Activated CD8-positive, alpha-beta T cell treated with anti-CD3 and anti-CD28 coated beads, Interleukin-2, amount 10 ng/mL, durations not matched to agents 7 days and 5 days (primary cell): ENCODE results near the gene EXOC4. TPM values are rescaled to one million over a fixed set of nuclear protein-coding genes. Genes with fewer than 3 reads are reported as not detected.
"Not testable (repeated sequence)": the region's sequence is repeated elsewhere in the genome, so short reads cannot be mapped to it uniquely, and the experiment has no call there.

Experiments used
- ATAC-seq: fragments of 150-1000 bp; cut with Tn5 transposase; one replicate; pipeline ENCODE4 v1.10.0; 2021; ENCODE audit warnings: moderate library complexity
- CTCF ChIA-PET: fragments of 350-600 bp; sonication (Branson Sonifier 250); formaldehyde crosslinking; loops from one replicate; lab custom pipeline; 2021; ENCODE audit warnings: antibody characterized with exemption; lab: Charles Lee
- POLR2A ChIA-PET: fragments of 350-600 bp; sonication (Branson Sonifier 250); formaldehyde crosslinking; loops from one replicate; lab custom pipeline; 2021; ENCODE audit warnings: antibody characterized with exemption; lab: Charles Lee
- DNase-seq: peaks from one replicate; pipeline ENCODE4 v3.0.0-alpha.2; 2020
- H3K27ac Mint-ChIP-seq: one replicate; pipeline ENCODE4 v1.8.0; 2021; ENCODE audit warnings: mild to moderate bottlenecking, mixed read lengths
- H3K27me3 Mint-ChIP-seq: one replicate; pipeline ENCODE4 v1.8.0; 2021; ENCODE audit warnings: low read depth, mixed read lengths
- H3K36me3 Mint-ChIP-seq: one replicate; pipeline ENCODE4 v1.8.0; 2021; ENCODE audit warnings: low read depth, mixed read lengths
- H3K4me1 Mint-ChIP-seq: one replicate; pipeline ENCODE4 v1.8.0; 2021; ENCODE audit warnings: low read depth, mixed read lengths
- H3K4me3 Mint-ChIP-seq: one replicate; pipeline ENCODE4 v1.8.0; 2021; ENCODE audit warnings: mild to moderate bottlenecking, mixed read lengths
- H3K9me3 Mint-ChIP-seq: one replicate; pipeline ENCODE4 v1.8.0; 2022; ENCODE audit warnings: mixed read lengths; ENCODE audit not compliant: insufficient read depth
- total RNA-seq, 2 experiments: library from RNA; stranded (reverse); gene quantifications; one replicate each; pipeline ENCODE4 v1.2.3, GENCODE V29; 2021

EXOC4 gene
- total RNA-seq, 2 experiments from 2014 or later, result 68.2 to 75.1 TPM

- ChIA-PET CTCF (interaction anchor here (1.3 kb wide), 1 partner anchor 19 kb away, joined by 3 read pairs; no protein-coding TSS in a partner anchor), POLR2A (no interaction called here)
- Mint-ChIP-seq H3K4me1 (peaks cover 23% of the 10 kb centered on the region), H3K27me3 (no peaks in the 10 kb centered on the region), H3K36me3 (peaks cover 9% of the 10 kb centered on the region), H3K27ac (no peak overlapping the region), H3K4me3 (no peak overlapping the region), H3K9me3 (peaks cover 4% of the 10 kb centered on the region)
- ATAC-seq (no peak), DNase-seq (no peak)
These were observed 620.3 kb downstream of the EXOC4 start for GRCh38 chr7:133873187-133873586.

DNA sequence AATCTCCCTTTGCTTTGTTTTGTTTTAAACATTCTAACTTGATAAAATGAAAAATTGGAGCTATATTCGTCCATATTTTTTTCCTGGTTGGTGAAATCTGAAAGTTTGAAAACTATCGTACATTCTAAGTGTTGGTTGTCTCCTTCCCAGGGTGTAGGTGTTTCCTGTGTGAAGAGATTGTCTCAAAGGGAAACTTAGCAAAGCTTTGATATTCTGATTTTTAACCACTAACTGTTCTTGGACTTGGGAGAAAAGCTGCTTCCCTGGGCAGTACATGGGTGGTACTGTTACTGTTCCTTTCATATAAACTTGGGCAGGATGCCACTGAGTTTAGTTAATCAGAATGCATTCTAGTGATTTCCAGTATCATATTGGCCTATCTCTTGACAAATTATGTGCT, 620.8 kb downstream of the EXOC4 start:
- Mint-ChIP-seq H3K27me3 (no peaks in the 10 kb centered on the region), H3K9me3 (peaks cover 4% of the 10 kb centered on the region), H3K4me1 (peaks cover 23% of the 10 kb centered on the region), H3K4me3 (no peak overlapping the region), H3K27ac (no peak overlapping the region), H3K36me3 (peaks cover 9% of the 10 kb centered on the region)
- no peak for DNase-seq
- CTCF ChIA-PET, result interaction anchor here (0.8 to 1.3 kb wide), 2 partner anchors 19 to 29 kb away, joined by 3 read pairs; no protein-coding TSS in a partner anchor
- ATAC-seq, result no peak
- POLR2A ChIA-PET, result no interaction called here

GRCh38 chr7:133883591-133883990, 630.7 kb downstream of the EXOC4 start:
- H3K36me3 Mint-ChIP-seq, result no peaks in the 10 kb centered on the region
- POLR2A ChIA-PET, result no interaction called here
- H3K27me3 Mint-ChIP-seq, result no peaks in the 10 kb centered on the region
- CTCF ChIA-PET, result no interaction called here
- H3K27ac Mint-ChIP-seq, result no peak overlapping the region
- H3K4me1 Mint-ChIP-seq, result no peaks in the 10 kb centered on the region
- DNase-seq (no peak), ATAC-seq (no peak)
- no peak overlapping the region for H3K4me3 Mint-ChIP-seq
- no peaks in the 10 kb centered on the region for H3K9me3 Mint-ChIP-seq

DNA sequence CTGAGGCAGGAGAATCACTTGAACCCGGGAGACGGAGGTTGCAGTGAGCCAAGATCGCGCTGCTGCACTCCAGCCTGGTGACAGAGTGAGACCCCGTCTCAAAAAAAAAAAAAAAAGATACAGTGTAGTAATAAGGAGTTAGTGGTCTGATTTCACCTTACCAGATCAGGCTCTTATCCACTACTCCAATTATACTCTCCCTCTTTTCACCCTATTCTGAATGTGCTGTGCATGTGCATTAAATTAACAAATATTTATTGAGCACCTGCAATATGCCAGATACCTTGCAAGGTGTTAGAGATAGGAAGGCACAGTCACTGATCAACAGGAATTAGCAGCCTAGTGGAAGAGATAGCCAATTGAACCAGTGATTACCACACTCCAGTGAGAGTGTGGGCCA, 632.3 kb downstream of the EXOC4 start:
- no peak overlapping the region for H3K4me3 Mint-ChIP-seq
- ATAC-seq (no peak), DNase-seq (no peak)
- H3K27me3 Mint-ChIP-seq, result no peaks in the 10 kb centered on the region
- ChIA-PET CTCF (no interaction called here), POLR2A (no interaction called here)
- peaks cover 2% of the 10 kb centered on the region for H3K36me3 Mint-ChIP-seq
- no peaks in the 10 kb centered on the region for H3K9me3 Mint-ChIP-seq
- H3K27ac Mint-ChIP-seq, result no peak overlapping the region
- no peaks in the 10 kb centered on the region for H3K4me1 Mint-ChIP-seq

DNA sequence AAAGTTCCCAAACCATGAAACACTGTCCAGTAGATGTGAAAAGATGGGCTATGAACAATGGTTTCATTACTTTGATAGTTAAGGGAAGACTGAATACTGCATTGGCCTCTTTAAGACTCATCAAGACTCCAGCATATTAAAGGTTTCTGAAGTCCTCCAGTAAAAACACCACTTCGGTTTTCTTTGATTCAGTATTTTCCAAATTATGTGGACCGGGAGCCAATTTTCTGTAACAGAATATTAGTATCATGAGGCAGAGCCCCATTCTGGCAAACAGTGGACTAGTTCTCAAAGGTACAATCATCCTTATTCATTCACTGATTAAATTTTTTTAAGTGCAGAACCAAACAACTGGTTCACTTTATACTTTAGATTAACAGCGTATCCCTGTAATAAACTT, 633.2 kb downstream of the EXOC4 start:
- Mint-ChIP-seq H3K4me1 (no peaks in the 10 kb centered on the region), H3K36me3 (peaks cover 2% of the 10 kb centered on the region), H3K9me3 (no peaks in the 10 kb centered on the region), H3K27me3 (no peaks in the 10 kb centered on the region), H3K27ac (no peak overlapping the region), H3K4me3 (no peak overlapping the region)
- ATAC-seq, result no peak
- ChIA-PET CTCF (no interaction called here), POLR2A (no interaction called here)
- no peak for DNase-seq

DNA sequence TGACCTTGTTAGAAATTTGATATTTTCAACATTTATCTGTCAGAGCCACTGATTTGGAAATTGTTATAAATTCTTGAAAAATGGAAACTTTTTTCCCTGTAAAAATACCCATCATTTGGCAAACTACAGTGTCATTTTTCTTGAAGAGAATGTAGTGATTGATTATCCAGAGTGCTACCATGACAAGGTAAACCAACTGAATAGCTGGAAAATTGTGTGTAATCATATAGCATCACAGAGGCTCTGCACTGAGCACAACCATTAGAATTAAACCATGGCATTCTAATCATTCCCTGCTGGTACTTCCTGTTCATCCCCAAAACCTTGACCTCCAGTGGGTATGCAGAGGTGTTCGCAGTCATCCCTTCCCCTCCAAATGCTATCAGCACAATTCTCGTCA, 633.9 kb downstream of the EXOC4 start:
- POLR2A ChIA-PET, result no interaction called here

GRCh38 chr7:133887459-133887858, 634.6 kb downstream of the EXOC4 start:
- peaks cover 2% of the 10 kb centered on the region for H3K36me3 Mint-ChIP-seq
- ChIA-PET POLR2A (no interaction called here), CTCF (no interaction called here)
- H3K4me3 Mint-ChIP-seq, result no peak overlapping the region
- no peaks in the 10 kb centered on the region for H3K4me1 Mint-ChIP-seq
- H3K9me3 Mint-ChIP-seq, result no peaks in the 10 kb centered on the region
- H3K27me3 Mint-ChIP-seq, result no peaks in the 10 kb centered on the region
- no peak for DNase-seq
- ATAC-seq, result no peak
- no peak overlapping the region for H3K27ac Mint-ChIP-seq

More for the DNA sequence above, 633.9 kb downstream of the EXOC4 start:
- no peak for ATAC-seq
- Mint-ChIP-seq H3K36me3 (peaks cover 2% of the 10 kb centered on the region), H3K27ac (no peak overlapping the region), H3K27me3 (no peaks in the 10 kb centered on the region), H3K9me3 (no peaks in the 10 kb centered on the region), H3K4me1 (no peaks in the 10 kb centered on the region), H3K4me3 (no peak overlapping the region)
- DNase-seq, result no peak
- CTCF ChIA-PET, result no interaction called here

DNA sequence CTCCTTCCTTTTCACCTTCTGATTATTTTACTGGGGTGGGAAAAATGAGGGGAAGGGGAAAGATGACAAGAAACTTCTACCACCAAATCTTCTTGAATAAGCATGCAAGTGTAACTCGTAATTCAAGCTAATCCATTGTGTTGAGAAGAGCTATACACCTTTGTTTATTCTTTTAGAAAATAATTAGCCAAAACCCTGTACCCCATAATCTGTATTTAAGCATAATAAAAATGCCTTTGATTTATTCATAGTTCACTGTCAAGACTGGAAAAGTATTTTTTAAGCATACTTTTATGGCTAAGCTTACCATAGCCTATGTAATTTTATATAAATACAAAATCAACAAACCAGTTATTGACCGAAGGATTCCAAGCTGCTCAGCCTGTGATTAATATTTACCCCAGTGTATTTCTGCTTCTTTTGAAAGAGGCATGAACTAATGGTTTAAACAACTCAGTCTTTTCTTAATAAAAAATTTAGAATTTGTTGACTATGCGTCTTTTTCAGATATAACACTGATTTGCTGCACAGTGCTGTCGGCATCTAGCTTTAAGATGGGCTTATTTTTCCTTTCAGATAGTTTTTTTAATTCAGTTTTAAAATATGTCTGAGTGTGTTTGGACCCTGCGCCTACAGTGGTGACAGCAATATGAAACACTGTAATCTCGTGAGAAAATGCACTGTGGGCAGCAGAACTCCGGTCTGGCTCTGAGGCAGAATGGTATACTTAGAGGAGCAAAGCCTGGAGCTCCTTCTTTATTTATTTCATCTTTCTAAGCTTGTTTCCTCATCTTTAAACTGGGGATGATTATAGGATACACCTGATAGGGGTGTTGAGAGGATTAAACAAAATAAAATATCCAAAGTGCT, 635.4 kb downstream of the EXOC4 start:
- Mint-ChIP-seq H3K4me1 (no peaks in the 10 kb centered on the region), H3K36me3 (peaks cover 2% of the 10 kb centered on the region), H3K4me3 (no peak overlapping the region), H3K9me3 (no peaks in the 10 kb centered on the region), H3K27ac (no peak overlapping the region), H3K27me3 (no peaks in the 10 kb centered on the region)
- POLR2A ChIA-PET, result no interaction called here
- DNase-seq (no peak), ATAC-seq (no peak)
- CTCF ChIA-PET, result no interaction called here

DNA sequence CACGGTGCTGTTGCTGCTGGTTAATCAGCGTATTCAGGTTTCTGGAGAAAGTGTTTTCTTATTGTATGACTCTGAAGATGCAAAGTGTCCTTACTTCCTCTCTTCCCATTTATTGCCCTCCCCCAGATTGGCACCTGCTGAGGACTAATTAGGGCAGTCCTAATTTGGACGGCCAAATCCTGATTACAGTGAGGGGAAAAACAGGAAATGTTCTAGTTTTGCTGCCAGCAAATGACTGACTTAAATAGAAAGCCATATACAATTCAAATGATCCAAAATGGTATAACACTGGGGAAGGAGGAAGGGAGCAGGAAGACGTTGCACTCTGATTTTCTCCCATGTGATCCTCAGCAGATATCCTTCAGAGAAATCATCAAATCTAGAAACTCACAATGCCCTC, 651.9 kb downstream of the EXOC4 start:
- ATAC-seq, result no peak
- Mint-ChIP-seq H3K36me3 (no peaks in the 10 kb centered on the region), H3K9me3 (no peaks in the 10 kb centered on the region), H3K4me3 (no peak overlapping the region), H3K27ac (no peak overlapping the region), H3K27me3 (no peaks in the 10 kb centered on the region), H3K4me1 (no peaks in the 10 kb centered on the region)
- DNase-seq, result no peak
- ChIA-PET CTCF (no interaction called here), POLR2A (no interaction called here)

DNA sequence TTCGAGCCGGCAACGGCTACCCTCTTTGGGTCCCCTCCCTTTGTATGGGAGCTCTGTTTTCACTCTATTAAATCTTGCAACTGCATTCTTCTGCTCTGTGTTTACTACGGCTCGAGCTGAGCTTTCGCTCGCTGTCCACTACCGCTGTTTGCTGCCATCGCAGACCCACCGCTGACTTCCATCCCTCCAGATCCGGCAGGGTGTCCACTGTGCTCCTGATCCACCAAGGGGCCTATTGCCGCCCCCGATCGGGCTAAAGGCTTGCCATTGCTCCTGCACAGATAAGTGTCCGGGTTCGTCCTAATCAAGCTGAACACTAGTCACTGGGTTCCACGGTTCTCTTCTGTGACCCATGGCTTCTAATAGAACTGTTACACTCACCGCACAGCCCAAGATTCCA, 653.7 kb downstream of the EXOC4 start:
- H3K27ac Mint-ChIP-seq, DNase-seq, H3K9me3 Mint-ChIP-seq, H3K27me3 Mint-ChIP-seq, CTCF ChIA-PET, POLR2A ChIA-PET, ATAC-seq, H3K4me3 Mint-ChIP-seq, H3K4me1 Mint-ChIP-seq, H3K36me3 Mint-ChIP-seq: not testable (repeated sequence)

DNA sequence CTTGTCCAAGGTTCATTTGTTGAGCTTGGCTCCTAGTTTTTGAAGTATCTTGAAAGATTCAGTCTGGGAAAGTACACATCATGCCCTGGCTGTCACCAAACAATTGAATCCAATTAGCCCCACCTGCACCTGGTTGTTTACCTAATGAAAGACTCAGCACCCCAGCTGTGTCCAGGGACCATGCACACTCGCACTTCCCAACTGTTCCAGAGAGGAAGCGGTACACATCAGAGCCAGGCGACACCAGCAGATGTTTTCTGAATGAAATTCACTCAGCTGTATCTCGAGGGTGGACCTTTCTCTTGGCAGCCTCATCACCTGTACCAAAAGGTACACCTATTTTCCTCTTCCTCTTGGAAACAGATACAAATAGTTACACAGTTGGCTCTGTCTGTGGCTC, 657.9 kb downstream of the EXOC4 start:
- Mint-ChIP-seq H3K9me3 (no peaks in the 10 kb centered on the region), H3K27ac (no peak overlapping the region), H3K36me3 (peaks cover 3% of the 10 kb centered on the region), H3K4me3 (no peak overlapping the region), H3K4me1 (no peaks in the 10 kb centered on the region), H3K27me3 (no peaks in the 10 kb centered on the region)
- ChIA-PET POLR2A (no interaction called here), CTCF (no interaction called here)
- no peak for ATAC-seq
- no peak for DNase-seq

DNA sequence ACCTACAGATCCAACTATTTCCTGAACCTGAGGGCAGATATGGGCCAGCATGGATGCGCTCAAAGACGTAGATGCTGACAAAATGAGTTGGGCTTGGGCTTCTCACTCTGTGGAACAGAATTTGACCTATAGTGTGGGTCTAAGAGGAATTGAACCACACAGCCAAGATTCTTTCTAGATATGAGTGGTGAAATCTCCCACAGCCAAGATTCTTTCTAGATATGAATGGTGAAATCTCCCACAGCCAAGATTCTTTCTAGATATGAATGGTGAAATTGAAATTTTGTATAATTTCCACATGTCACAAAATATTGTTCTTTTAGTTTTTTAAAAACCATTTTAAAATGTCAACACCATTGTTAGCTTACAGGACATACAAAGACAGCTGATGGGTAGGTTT, 658.8 kb downstream of the EXOC4 start:
- ATAC-seq, result no peak
- ChIA-PET POLR2A (no interaction called here), CTCF (no interaction called here)
- no peak overlapping the region for H3K27ac Mint-ChIP-seq
- no peaks in the 10 kb centered on the region for H3K9me3 Mint-ChIP-seq
- peaks cover 3% of the 10 kb centered on the region for H3K36me3 Mint-ChIP-seq
- no peaks in the 10 kb centered on the region for H3K27me3 Mint-ChIP-seq
- no peak for DNase-seq
- H3K4me1 Mint-ChIP-seq, result no peaks in the 10 kb centered on the region
- H3K4me3 Mint-ChIP-seq, result no peak overlapping the region
